GM03348 (cell line): ENCODE measurements around the gene UBE2J2.

ENCODE experiments used
- DNase-seq: peaks from one replicate; pipeline ENCODE4 v3.0.0; 2012; ENCODE audit warnings: low spot score

The UBE2J2 gene

GRCh38 chr1:1211541-1212441 is 61.9 kb downstream of the UBE2J2 start:
- no peak for DNase-seq

- DNase-seq, result no peak
These were observed 62.7 kb downstream of the UBE2J2 start for GRCh38 chr1:1210726-1211540.

- no peak for DNase-seq
These were observed 64.8 kb downstream of the UBE2J2 start for GRCh38 chr1:1208713-1209433.

- no peak for DNase-seq
These were observed 66.1 kb downstream of the UBE2J2 start for GRCh38 chr1:1207571-1207892.

- DNase-seq, result no peak
These were observed 66.6 kb downstream of the UBE2J2 start for GRCh38 chr1:1206966-1207531.

- DNase-seq, result no peak
These were observed 67.2 kb downstream of the UBE2J2 start, which contains the start of gene TNFRSF18 for GRCh38 chr1:1206376-1206965. Gene TNFRSF18 (minus strand): TSS chr1:1206592. CDS start chr1:1206571, 21 bp downstream.

- DNase-seq, result no peak
These were observed 67.8 kb downstream of the UBE2J2 start for GRCh38 chr1:1205769-1206375.

GRCh38 chr1:1204998-1205768 is 68.5 kb downstream of the UBE2J2 start:
- DNase-seq, result no peak

GRCh38 chr1:1204425-1204920 is 69.2 kb downstream of the UBE2J2 start:
- DNase-seq, result no peak
